HS-5 (cell line): Measurements from ENCODE around the gene ARHGEF40.

Experiments
- DNase-seq: peaks from one replicate; pipeline ENCODE4 v3.0.0-alpha.2; 2012; ENCODE audit warnings: low read depth

ARHGEF40 gene

GRCh38 chr14:21070083-21070609, at the start of gene ARHGEF40:
Gene ARHGEF40 (plus strand): TSS chr14:21070304. CDS start chr14:21070397, 93 bp downstream.
- no peak for DNase-seq

GRCh38 chr14:21020977-21021545, 49.0 kb upstream of the ARHGEF40 start:
- no peak for DNase-seq

- no peak for DNase-seq
Measured at GRCh38 chr14:21022686-21023085, 47.4 kb upstream of the ARHGEF40 start.

GRCh38 chr14:21023174-21023573, 46.9 kb upstream of the ARHGEF40 start:
- DNase-seq: no peak

GRCh38 chr14:21023817-21024584, 46.1 kb upstream of the ARHGEF40 start:
- DNase-seq: no peak

GRCh38 chr14:21024585-21025370, 45.3 kb upstream of the ARHGEF40 start, which contains the start of gene NDRG2:
Gene NDRG2 (minus strand): TSS chr14:21025061. CDS start chr14:21023315, 1,746 bp downstream.
- DNase-seq: no peak

GRCh38 chr14:21025371-21026273, 44.5 kb upstream of the ARHGEF40 start:
- no peak for DNase-seq

- DNase-seq: no peak
Measured at GRCh38 chr14:21026274-21026987, 43.7 kb upstream of the ARHGEF40 start.

GRCh38 chr14:21026988-21027315, 43.2 kb upstream of the ARHGEF40 start:
- no peak for DNase-seq

- no peak for DNase-seq
Measured at GRCh38 chr14:21029917-21030316, 40.2 kb upstream of the ARHGEF40 start, which contains the start of gene TPPP2. Gene TPPP2 (plus strand): TSS chr14:21030217. CDS start chr14:21030582, 365 bp downstream.

GRCh38 chr14:21030531-21030930, 39.6 kb upstream of the ARHGEF40 start:
- DNase-seq: no peak

GRCh38 chr14:21032326-21033132, 37.6 kb upstream of the ARHGEF40 start:
- no peak for DNase-seq

- DNase-seq: no peak
Measured at GRCh38 chr14:21033133-21033698, 36.9 kb upstream of the ARHGEF40 start.

- DNase-seq: no peak
Measured at GRCh38 chr14:21034707-21035106, 35.4 kb upstream of the ARHGEF40 start, which contains the start of gene RNASE13. Gene RNASE13 (minus strand): TSS chr14:21034807. CDS start chr14:21034288, 519 bp downstream.

GRCh38 chr14:21036751-21037150, 33.4 kb upstream of the ARHGEF40 start:
- DNase-seq: no peak

GRCh38 chr14:21037156-21037555, 32.9 kb upstream of the ARHGEF40 start:
- no peak for DNase-seq

- no peak for DNase-seq
Measured at GRCh38 chr14:21038441-21039422, 31.4 kb upstream of the ARHGEF40 start.
